GM19023 (cell line): ENCODE measurements around the gene CLPTM1.
"Not testable (repeated sequence)": the region's sequence is repeated elsewhere in the genome, so short reads cannot be mapped to it uniquely, and the experiment has no call there.

Source experiments
- ATAC-seq: cut with Tn5 transposase; IDR thresholded peaks from one replicate; pipeline ENCODE4 v1.9.1; 2021; ENCODE audit warnings: mild to moderate bottlenecking, moderate library complexity; ENCODE audit not compliant: unreplicated experiment

Gene CLPTM1

GRCh38 chr19:44973982-44974735, 19.0 kb downstream of the CLPTM1 start:
- ATAC-seq: no peak

- no peak for ATAC-seq
Observed at GRCh38 chr19:44974857-44975256, 19.7 kb downstream of the CLPTM1 start.

GRCh38 chr19:44975444-44975843, 20.3 kb downstream of the CLPTM1 start:
- no peak for ATAC-seq

- no peak for ATAC-seq
Observed at GRCh38 chr19:44984005-44984404, 28.8 kb downstream of the CLPTM1 start.

GRCh38 chr19:44985445-44985844, 30.3 kb downstream of the CLPTM1 start:
- no peak for ATAC-seq

GRCh38 chr19:44986389-44986788, 31.2 kb downstream of the CLPTM1 start:
- ATAC-seq: no peak

GRCh38 chr19:44987148-44987675, 32.0 kb downstream of the CLPTM1 start:
- no peak for ATAC-seq

- ATAC-seq: no peak
Observed at GRCh38 chr19:44988273-44988672, 33.1 kb downstream of the CLPTM1 start.

GRCh38 chr19:44988896-44989556, 33.8 kb downstream of the CLPTM1 start:
- no peak for ATAC-seq

- ATAC-seq: no peak
Observed at GRCh38 chr19:44990459-44990858, 35.3 kb downstream of the CLPTM1 start.

- no peak for ATAC-seq
Observed at GRCh38 chr19:44990966-44991365, 35.8 kb downstream of the CLPTM1 start.

GRCh38 chr19:44992336-44993163, 37.4 kb downstream of the CLPTM1 start:
- ATAC-seq: no peak

- ATAC-seq: no peak
Observed at GRCh38 chr19:44993526-44993925, 38.3 kb downstream of the CLPTM1 start.

- ATAC-seq: no peak
Observed at GRCh38 chr19:44993926-44994537, 38.9 kb downstream of the CLPTM1 start.

- no peak for ATAC-seq
Observed at GRCh38 chr19:44998025-44998424, 42.8 kb downstream of the CLPTM1 start.

- ATAC-seq: not testable (repeated sequence)
Observed at GRCh38 chr19:44999131-44999925, 44.1 kb downstream of the CLPTM1 start.

- ATAC-seq: not testable (repeated sequence)
Observed at GRCh38 chr19:45000665-45001064, 45.5 kb downstream of the CLPTM1 start.

- ATAC-seq: peak; percentile 65
Observed at GRCh38 chr19:45001087-45001739, 46.0 kb downstream of the CLPTM1 start, which contains the start of gene RELB. TSS of gene RELB (plus strand) at chr19:45001464. CDS start at chr19:45001580, 116 bp downstream.

- no peak for ATAC-seq
Observed at GRCh38 chr19:45003485-45003884, 48.3 kb downstream of the CLPTM1 start.
